ENCODE results near the gene VAMP4. TPM values are rescaled to one million over a fixed set of nuclear protein-coding genes. Genes with fewer than 3 reads are reported as not detected.

VAMP4 gene
- total and polyA plus RNA-seq, 10 of the 15 experiments (the other 5 are each of a cell fraction or from before 2014, with no cell fraction given): 0.90 to 7.9 (median 4.3) TPM

DNA sequence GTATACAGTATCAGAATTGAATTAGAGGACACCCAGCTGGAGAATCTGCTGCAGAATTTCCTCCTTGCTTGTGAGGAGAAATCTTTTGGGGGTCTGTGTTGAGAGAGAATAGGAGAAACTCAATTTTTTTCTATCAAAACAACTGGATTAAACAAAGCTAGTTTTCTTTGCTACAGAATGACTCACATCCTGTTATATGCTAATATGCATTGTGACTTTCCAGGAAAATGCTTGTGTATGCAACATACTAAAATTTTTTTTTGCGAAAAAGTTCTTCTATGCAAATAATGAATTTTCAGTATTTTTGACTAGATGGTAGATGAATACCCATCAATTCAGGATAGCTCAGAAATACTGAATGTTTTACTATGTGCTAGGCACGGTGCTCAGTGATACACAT is 2.2 kb downstream of the VAMP4 start:
- Histone ChIP-seq H3K9me3 (replicated peaks; ENCODE audit: control insufficient read depth, insufficient read depth, low read length) (no peaks in the 10 kb centered on the region), H3K79me2 (ENCODE audit: control insufficient read depth, insufficient read depth, low read length) (peaks cover 8% of the 10 kb centered on the region), H3K4me3 (no peak overlapping the region), H2AFZ (ENCODE audit: control insufficient read depth, low read depth, low read length) (no peak overlapping the region), H3K4me2 (ENCODE audit: control insufficient read depth, insufficient read depth) (no peak overlapping the region), H3K27ac (ENCODE audit: control insufficient read depth, insufficient read depth) (no peak overlapping the region), H3K27me3 (replicated peaks in 1 of 2; ENCODE audit: control insufficient read depth in 2 of 2, insufficient read depth in 2 of 2, low read length in 1 of 2) (no peaks in the 10 kb centered on the region), H3K36me3 (ENCODE audit: control insufficient read depth in 2 of 2, insufficient read depth in 2 of 2, low read length in 1 of 2) (peaks cover 0 to 6% of the 10 kb centered on the region in 2 experiments; a peak in 2 of 4 replicates), H3K4me1 (ENCODE audit: control insufficient read depth, insufficient read depth, low read length) (peaks cover 4% of the 10 kb centered on the region), H3K9ac (ENCODE audit: control insufficient read depth, insufficient read depth, low read length) (no peak overlapping the region), H4K20me1 (ENCODE audit: control insufficient read depth, insufficient read depth) (no peaks in the 10 kb centered on the region)
- RAD21 ChIA-PET (ENCODE audit: unreplicated experiment): interaction anchor here (0.7 to 1.6 kb wide), 3 partner anchors 24 to 255 kb away, joined by 3 to 8 read pairs (median 3); partner anchors contain the start of gene PRRC2C
- FAIRE-seq: no peak
- TF ChIP-seq, protein P1, sequence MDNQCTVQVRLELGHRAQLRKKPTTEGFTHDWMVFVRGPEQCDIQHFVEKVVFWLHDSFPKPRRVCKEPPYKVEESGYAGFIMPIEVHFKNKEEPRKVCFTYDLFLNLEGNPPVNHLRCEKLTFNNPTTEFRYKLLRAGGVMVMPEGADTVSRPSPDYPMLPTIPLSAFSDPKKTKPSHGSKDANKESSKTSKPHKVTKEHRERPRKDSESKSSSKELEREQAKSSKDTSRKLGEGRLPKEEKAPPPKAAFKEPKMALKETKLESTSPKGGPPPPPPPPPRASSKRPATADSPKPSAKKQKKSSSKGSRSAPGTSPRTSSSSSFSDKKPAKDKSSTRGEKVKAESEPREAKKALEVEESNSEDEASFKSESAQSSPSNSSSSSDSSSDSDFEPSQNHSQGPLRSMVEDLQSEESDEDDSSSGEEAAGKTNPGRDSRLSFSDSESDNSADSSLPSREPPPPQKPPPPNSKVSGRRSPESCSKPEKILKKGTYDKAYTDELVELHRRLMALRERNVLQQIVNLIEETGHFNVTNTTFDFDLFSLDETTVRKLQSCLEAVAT (IDR thresholded peaks at IDR 0.05): no peak
- no peak for TF ChIP-seq SMARCA5 (IDR thresholded peaks at IDR 0.05)
- no peak for TF ChIP-seq ZNF24 (IDR thresholded peaks at IDR 0.05)
- no peak for TF ChIP-seq HDAC2 (IDR thresholded peaks at IDR 0.05)
- no peak for TF ChIP-seq NFXL1 (IDR thresholded peaks at IDR 0.05; ENCODE audit: borderline replicate concordance)
- TF ChIP-seq SREBF1 (IDR thresholded peaks at IDR 0.05; ENCODE audit: low read length): no peak
- TF ChIP-seq SREBF2 (IDR thresholded peaks at IDR 0.05; ENCODE audit: low read length): no peak
- TF ChIP-seq, protein P2, sequence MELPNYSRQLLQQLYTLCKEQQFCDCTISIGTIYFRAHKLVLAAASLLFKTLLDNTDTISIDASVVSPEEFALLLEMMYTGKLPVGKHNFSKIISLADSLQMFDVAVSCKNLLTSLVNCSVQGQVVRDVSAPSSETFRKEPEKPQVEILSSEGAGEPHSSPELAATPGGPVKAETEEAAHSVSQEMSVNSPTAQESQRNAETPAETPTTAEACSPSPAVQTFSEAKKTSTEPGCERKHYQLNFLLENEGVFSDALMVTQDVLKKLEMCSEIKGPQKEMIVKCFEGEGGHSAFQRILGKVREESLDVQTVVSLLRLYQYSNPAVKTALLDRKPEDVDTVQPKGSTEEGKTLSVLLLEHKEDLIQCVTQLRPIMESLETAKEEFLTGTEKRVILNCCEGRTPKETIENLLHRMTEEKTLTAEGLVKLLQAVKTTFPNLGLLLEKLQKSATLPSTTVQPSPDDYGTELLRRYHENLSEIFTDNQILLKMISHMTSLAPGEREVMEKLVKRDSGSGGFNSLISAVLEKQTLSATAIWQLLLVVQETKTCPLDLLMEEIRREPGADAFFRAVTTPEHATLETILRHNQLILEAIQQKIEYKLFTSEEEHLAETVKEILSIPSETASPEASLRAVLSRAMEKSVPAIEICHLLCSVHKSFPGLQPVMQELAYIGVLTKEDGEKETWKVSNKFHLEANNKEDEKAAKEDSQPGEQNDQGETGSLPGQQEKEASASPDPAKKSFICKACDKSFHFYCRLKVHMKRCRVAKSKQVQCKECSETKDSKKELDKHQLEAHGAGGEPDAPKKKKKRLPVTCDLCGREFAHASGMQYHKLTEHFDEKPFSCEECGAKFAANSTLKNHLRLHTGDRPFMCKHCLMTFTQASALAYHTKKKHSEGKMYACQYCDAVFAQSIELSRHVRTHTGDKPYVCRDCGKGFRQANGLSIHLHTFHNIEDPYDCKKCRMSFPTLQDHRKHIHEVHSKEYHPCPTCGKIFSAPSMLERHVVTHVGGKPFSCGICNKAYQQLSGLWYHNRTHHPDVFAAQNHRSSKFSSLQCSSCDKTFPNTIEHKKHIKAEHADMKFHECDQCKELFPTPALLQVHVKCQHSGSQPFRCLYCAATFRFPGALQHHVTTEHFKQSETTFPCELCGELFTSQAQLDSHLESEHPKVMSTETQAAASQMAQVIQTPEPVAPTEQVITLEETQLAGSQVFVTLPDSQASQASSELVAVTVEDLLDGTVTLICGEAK (IDR thresholded peaks at IDR 0.05; ENCODE audit: borderline replicate concordance): no peak
- TF ChIP-seq, protein P3, sequence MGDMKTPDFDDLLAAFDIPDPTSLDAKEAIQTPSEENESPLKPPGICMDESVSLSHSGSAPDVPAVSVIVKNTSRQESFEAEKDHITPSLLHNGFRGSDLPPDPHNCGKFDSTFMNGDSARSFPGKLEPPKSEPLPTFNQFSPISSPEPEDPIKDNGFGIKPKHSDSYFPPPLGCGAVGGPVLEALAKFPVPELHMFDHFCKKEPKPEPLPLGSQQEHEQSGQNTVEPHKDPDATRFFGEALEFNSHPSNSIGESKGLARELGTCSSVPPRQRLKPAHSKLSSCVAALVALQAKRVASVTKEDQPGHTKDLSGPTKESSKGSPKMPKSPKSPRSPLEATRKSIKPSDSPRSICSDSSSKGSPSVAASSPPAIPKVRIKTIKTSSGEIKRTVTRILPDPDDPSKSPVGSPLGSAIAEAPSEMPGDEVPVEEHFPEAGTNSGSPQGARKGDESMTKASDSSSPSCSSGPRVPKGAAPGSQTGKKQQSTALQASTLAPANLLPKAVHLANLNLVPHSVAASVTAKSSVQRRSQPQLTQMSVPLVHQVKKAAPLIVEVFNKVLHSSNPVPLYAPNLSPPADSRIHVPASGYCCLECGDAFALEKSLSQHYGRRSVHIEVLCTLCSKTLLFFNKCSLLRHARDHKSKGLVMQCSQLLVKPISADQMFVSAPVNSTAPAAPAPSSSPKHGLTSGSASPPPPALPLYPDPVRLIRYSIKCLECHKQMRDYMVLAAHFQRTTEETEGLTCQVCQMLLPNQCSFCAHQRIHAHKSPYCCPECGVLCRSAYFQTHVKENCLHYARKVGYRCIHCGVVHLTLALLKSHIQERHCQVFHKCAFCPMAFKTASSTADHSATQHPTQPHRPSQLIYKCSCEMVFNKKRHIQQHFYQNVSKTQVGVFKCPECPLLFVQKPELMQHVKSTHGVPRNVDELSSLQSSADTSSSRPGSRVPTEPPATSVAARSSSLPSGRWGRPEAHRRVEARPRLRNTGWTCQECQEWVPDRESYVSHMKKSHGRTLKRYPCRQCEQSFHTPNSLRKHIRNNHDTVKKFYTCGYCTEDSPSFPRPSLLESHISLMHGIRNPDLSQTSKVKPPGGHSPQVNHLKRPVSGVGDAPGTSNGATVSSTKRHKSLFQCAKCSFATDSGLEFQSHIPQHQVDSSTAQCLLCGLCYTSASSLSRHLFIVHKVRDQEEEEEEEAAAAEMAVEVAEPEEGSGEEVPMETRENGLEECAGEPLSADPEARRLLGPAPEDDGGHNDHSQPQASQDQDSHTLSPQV (IDR thresholded peaks at IDR 0.05): no peak
- no peak for TF ChIP-seq MTA3 (IDR thresholded peaks at IDR 0.05; ENCODE audit: borderline replicate concordance, low read length)
- SMC1A ChIA-PET (ENCODE audit: uncharacterized antibody, unreplicated experiment): interaction anchor here (1.2 to 6.7 kb wide), 2 partner anchors 9 to 45 kb away, joined by 3 to 27 read pairs; no protein-coding TSS in a partner anchor
- in situ Hi-C loops (cut with MboI) (no loop called here), intact Hi-C loops (cut with micrococcal nuclease; ENCODE audit: unreplicated experiment) (loop anchor here (10.0 kb wide), 1 partner anchor 255 kb away; the partner anchor contains the start of gene PRRC2C)
- no peak for DNase-seq (ENCODE audit: low read depth, low spot score)
- CTCF ChIA-PET: interaction anchor here (0.6 to 1.6 kb wide), 3 partner anchors 23 to 113 kb away, joined by 3 to 9 read pairs (median 5); no protein-coding TSS in a partner anchor
- 74% methylated on average over 2 of the region's 2 CpGs for WGBS (ENCODE audit: insufficient coverage, insufficient replicate concordance, low lambda C conversion rate, missing lambda C conversion rate)
- POLR2A ChIA-PET: interaction anchor here (0.5 to 4.1 kb wide), 4 partner anchors 9 to 469 kb away, joined by 3 to 18 read pairs (median 4); partner anchors contain the start of gene METTL13
- no TSS peak for BruUV-seq (replicated peaks)
- ATAC-seq: no peak
